ENCODE data around the gene AQP12A. TPM values are rescaled to one million over a fixed set of nuclear protein-coding genes. Genes with fewer than 3 reads are reported as not detected.
A peak's percentile ranks its signal among the peaks of the same experiment; 100 is the strongest.

AQP12A gene
- total RNA-seq, 1 donor from 2014 or later, result not detected

DNA sequence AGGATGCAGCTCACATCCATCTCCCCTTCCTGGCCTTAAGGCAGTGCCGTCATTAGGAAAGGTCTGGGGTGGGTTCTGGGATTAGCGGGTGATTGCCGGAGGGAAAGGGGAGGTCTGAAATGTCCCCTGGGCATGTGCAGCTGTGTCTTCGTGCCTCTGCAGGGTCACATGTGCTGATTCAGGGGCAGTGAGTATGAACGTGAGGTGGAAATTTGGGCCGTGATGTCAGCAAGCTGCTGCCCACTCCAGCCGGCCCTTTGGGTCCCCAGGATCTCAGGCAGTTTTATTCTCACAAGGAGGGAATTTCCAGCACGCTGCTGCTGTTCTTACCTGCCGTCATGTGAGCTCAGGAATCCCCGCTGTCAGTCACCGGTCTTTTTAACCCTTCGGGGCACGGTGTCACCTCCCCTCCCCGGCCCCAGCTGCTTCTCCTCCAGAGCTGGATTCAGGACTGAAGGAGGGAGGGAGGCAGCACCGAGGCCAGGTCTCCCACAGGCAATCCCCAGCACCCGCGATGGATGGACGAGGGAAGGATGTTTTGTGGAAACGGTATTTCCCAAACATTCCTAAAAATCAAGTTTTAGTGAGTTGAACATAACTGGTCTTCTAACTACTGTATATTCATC lies 42.9 kb upstream of the AQP12A start:
- Histone ChIP-seq H3K79me2 (ENCODE audit: low read depth) (no peaks in the 10 kb centered on the region), H4K20me1 (ENCODE audit: low read depth) (no peaks in the 10 kb centered on the region), H3F3A (ENCODE audit: low read depth) (no peaks in the 10 kb centered on the region), H3K4me1 (peaks cover 21% of the 10 kb centered on the region), H3K9me3 (ENCODE audit: low read depth) (no peaks in the 10 kb centered on the region), H3K9ac (no peak overlapping the region), H3K27me3 (peaks cover 8% of the 10 kb centered on the region), H3K4me3 (no peak overlapping the region), H2AFZ (replicated peaks) (peak overlapping the region; percentile 28), H3K4me2 (peak overlapping the region; percentile 42), H3K36me3 (no peaks in the 10 kb centered on the region), H3K27ac (no peak overlapping the region)
- no peak overlapping the region for H3K4me3 Mint-ChIP-seq
- H3K27ac Mint-ChIP-seq, result peak overlapping the region; percentile 72
- DNase-seq (ENCODE audit: low spot score), result no peak
- no peaks in the 10 kb centered on the region for H3K36me3 Mint-ChIP-seq
- H3K4me1 Mint-ChIP-seq, result peaks cover 23% of the 10 kb centered on the region
- peaks cover 6% of the 10 kb centered on the region for H3K9me3 Mint-ChIP-seq
- H3K27me3 Mint-ChIP-seq (ENCODE audit: insufficient read depth, low read depth), result peaks cover 16% of the 10 kb centered on the region
- TF ChIP-seq, protein P1, sequence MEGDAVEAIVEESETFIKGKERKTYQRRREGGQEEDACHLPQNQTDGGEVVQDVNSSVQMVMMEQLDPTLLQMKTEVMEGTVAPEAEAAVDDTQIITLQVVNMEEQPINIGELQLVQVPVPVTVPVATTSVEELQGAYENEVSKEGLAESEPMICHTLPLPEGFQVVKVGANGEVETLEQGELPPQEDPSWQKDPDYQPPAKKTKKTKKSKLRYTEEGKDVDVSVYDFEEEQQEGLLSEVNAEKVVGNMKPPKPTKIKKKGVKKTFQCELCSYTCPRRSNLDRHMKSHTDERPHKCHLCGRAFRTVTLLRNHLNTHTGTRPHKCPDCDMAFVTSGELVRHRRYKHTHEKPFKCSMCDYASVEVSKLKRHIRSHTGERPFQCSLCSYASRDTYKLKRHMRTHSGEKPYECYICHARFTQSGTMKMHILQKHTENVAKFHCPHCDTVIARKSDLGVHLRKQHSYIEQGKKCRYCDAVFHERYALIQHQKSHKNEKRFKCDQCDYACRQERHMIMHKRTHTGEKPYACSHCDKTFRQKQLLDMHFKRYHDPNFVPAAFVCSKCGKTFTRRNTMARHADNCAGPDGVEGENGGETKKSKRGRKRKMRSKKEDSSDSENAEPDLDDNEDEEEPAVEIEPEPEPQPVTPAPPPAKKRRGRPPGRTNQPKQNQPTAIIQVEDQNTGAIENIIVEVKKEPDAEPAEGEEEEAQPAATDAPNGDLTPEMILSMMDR (IDR thresholded peaks at IDR 0.05), result no peak
- TF ChIP-seq EZH2phosphoT487 (IDR thresholded peaks at IDR 0.05) (no peak), EZH2 (IDR thresholded peaks at IDR 0.05) (no peak)

DNA sequence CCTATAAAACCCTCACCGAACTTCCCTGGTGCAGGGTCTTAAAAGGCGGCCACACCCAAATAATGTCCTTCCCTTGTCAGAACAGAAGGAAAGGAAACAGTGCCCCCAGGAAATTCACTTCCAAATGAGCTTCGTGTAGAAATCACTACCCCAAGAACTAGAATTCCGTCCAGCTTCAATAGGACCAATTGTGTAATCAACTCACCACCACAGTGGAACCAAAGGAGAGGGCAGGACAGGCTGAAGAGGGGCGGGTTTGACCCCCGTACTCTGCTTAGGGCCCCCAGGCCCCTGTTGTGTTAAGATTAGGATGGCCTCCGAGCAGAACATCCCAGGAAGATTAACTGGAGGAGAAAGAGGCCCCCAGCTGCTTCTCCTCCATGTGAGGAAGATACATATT lies 42.3 kb upstream of the AQP12A start:
- Mint-ChIP-seq H3K36me3 (no peaks in the 10 kb centered on the region), H3K9me3 (peaks cover 6% of the 10 kb centered on the region), H3K4me1 (peaks cover 20% of the 10 kb centered on the region), H3K27me3 (ENCODE audit: insufficient read depth, low read depth) (peaks cover 17% of the 10 kb centered on the region), H3K27ac (no peak overlapping the region), H3K4me3 (no peak overlapping the region)
- Histone ChIP-seq H3K4me1 (peaks cover 21% of the 10 kb centered on the region), H3K79me2 (ENCODE audit: low read depth) (no peaks in the 10 kb centered on the region), H4K20me1 (ENCODE audit: low read depth) (no peaks in the 10 kb centered on the region), H3K4me2 (peak overlapping the region; percentile 42), H3K36me3 (no peaks in the 10 kb centered on the region), H3K9me3 (ENCODE audit: low read depth) (no peaks in the 10 kb centered on the region), H2AFZ (replicated peaks) (no peak overlapping the region), H3K4me3 (no peak overlapping the region), H3F3A (ENCODE audit: low read depth) (no peaks in the 10 kb centered on the region), H3K9ac (no peak overlapping the region), H3K27me3 (peaks cover 8% of the 10 kb centered on the region), H3K27ac (no peak overlapping the region)
- DNase-seq (ENCODE audit: low spot score), result no peak
- TF ChIP-seq, protein P1 (IDR thresholded peaks at IDR 0.05), result no peak
- no peak for TF ChIP-seq EZH2phosphoT487 (IDR thresholded peaks at IDR 0.05)
- TF ChIP-seq EZH2 (IDR thresholded peaks at IDR 0.05), result no peak

DNA sequence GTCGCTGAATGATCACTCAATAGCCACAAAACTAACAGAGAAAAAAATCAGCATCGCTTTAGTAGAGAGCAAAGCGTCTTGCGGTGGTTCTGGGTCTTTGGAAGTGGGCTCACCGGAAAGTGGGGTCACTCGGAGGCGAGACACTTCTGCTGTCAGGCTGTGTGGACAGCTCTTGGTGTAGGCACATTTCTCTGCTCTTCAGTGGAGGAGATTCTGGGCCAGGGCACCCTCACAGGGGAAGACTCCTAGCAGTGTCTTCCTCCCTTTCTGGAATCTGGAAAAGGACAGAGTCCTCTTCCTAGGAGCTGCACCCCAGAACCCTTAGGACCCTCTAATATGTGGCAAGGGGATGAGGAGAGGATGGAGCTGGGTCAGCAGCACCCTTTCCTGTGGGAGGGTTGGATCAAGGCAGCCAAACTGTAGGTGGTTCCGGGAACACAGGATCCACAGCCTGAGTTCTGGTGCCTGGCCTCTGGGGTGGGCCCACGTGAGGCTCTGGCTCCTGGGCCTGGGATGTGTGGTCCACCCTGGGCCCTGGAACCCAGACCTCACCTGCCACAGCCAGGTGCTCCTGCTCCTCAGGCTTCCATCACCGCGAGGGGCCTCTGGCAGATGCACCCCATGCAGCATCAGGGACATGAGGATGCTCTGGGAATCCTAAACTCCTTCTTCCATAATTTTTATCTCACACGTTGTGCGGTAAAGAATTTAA lies 41.3 kb upstream of the AQP12A start:
- no peak for DNase-seq (ENCODE audit: low spot score)
- Histone ChIP-seq H3K79me2 (ENCODE audit: low read depth) (no peaks in the 10 kb centered on the region), H3K27me3 (peaks cover 8% of the 10 kb centered on the region), H2AFZ (replicated peaks) (no peak overlapping the region), H3K9ac (no peak overlapping the region), H3K9me3 (ENCODE audit: low read depth) (no peaks in the 10 kb centered on the region), H3K27ac (no peak overlapping the region), H3K4me1 (peaks cover 21% of the 10 kb centered on the region), H4K20me1 (ENCODE audit: low read depth) (no peaks in the 10 kb centered on the region), H3K4me2 (no peak overlapping the region), H3K36me3 (no peaks in the 10 kb centered on the region), H3K4me3 (no peak overlapping the region), H3F3A (ENCODE audit: low read depth) (no peaks in the 10 kb centered on the region)
- peaks cover 6% of the 10 kb centered on the region for H3K9me3 Mint-ChIP-seq
- peaks cover 14% of the 10 kb centered on the region for H3K27me3 Mint-ChIP-seq (ENCODE audit: insufficient read depth, low read depth)
- TF ChIP-seq, protein P1 (IDR thresholded peaks at IDR 0.05), result no peak
- TF ChIP-seq EZH2 (IDR thresholded peaks at IDR 0.05), result no peak
- TF ChIP-seq EZH2phosphoT487 (IDR thresholded peaks at IDR 0.05), result no peak
- no peaks in the 10 kb centered on the region for H3K36me3 Mint-ChIP-seq
- no peak overlapping the region for H3K27ac Mint-ChIP-seq
- H3K4me3 Mint-ChIP-seq, result no peak overlapping the region
- H3K4me1 Mint-ChIP-seq, result peaks cover 20% of the 10 kb centered on the region
